K562 (cell line): ENCODE measurements around the gene MANEA. TPM values are rescaled to one million over a fixed set of nuclear protein-coding genes. Genes with fewer than 3 reads are reported as not detected.

ENCODE experiments used
- CBFB ChIP-seq: sonication (generic); formaldehyde crosslinking; IDR thresholded peaks from 2 replicates; pipeline ENCODE4 v1.4.0; 2020; ENCODE audit warnings: mild to moderate bottlenecking, missing genetic modification reagents
- E2F4 ChIP-seq: sonication (generic); formaldehyde crosslinking; IDR thresholded peaks from 2 replicates; pipeline ENCODE4 v1.8.0; 2022; ENCODE audit warnings: mild to moderate bottlenecking, low read depth, missing genetic modification reagents
- EP300 ChIP-seq: IDR thresholded peaks from 2 replicates; pipeline ENCODE4 v1.6.1; 2012; ENCODE audit warnings: low read length, improper control_type of control experiment
- EZH2 ChIP-seq: IDR thresholded peaks from 2 replicates; pipeline ENCODE4 v1.6.1; 2012; ENCODE audit warnings: low read depth, mild to moderate bottlenecking, inconsistent platforms, low read length, borderline replicate concordance
- HNRNPH1 ChIP-seq: fragments of 200-400 bp; formaldehyde crosslinking; optimal IDR thresholded peaks from 2 replicates; pipeline ENCODE3; 2017; ENCODE audit warnings: low read depth, mild to moderate bottlenecking, low read length, moderate library complexity
- HNRNPLL ChIP-seq: fragments of 200-400 bp; formaldehyde crosslinking; IDR thresholded peaks from 2 replicates; pipeline ENCODE4 v1.6.1; 2017; ENCODE audit warnings: low read length, low read depth, mild to moderate bottlenecking; ENCODE audit not compliant: poor library complexity, severe bottlenecking
- IRF9 ChIP-seq: fragments of 450-650 bp; IDR thresholded peaks from 2 replicates; pipeline ENCODE4 v1.6.1; 2016; ENCODE audit warnings: missing biosample characterization, missing genetic modification characterization
- MEIS2 ChIP-seq: fragments of 450-650 bp; IDR thresholded peaks from 2 replicates; pipeline ENCODE4 v1.6.1; 2014; ENCODE audit warnings: mild to moderate bottlenecking; ENCODE audit not compliant: partially characterized antibody
- MTA3 ChIP-seq: fragments of 450-650 bp; formaldehyde crosslinking; IDR thresholded peaks from 2 replicates; pipeline ENCODE4 v1.6.1; 2017; ENCODE audit warnings: mild to moderate bottlenecking, borderline replicate concordance
- MYC ChIP-seq, 2 experiments: fragments of 250-450 bp in 1 of 2; sonication (Bioruptor Pico) in 1 of 2; IDR thresholded peaks; 2 replicates each; pipeline versions ENCODE4 v1.5.1 to v1.6.1; 2012 to 2021; ENCODE audit warnings: low read depth in 2 of 2, borderline replicate concordance in 1 of 2, improper control_type of control experiment in 1 of 2, low read length in 1 of 2, mild to moderate bottlenecking in 1 of 2, moderate library complexity in 1 of 2
- PRDM10 ChIP-seq: fragments of 450-650 bp; IDR thresholded peaks from 2 replicates; pipeline ENCODE4 v1.6.1; 2018; ENCODE audit not compliant: partially characterized antibody
- RBBP5 ChIP-seq: fragments of 200-600 bp; sonication (generic); IDR thresholded peaks from 2 replicates; pipeline ENCODE4 v1.6.1; 2012; ENCODE audit warnings: borderline replicate concordance, mild to moderate bottlenecking, low read length, control low read depth, inconsistent platforms; ENCODE audit not compliant: insufficient read depth, poor library complexity, severe bottlenecking
- SMAD1 ChIP-seq: fragments of 150-350 bp; IDR thresholded peaks from 2 replicates; pipeline ENCODE4 v1.6.1; 2014; ENCODE audit warnings: low read length, low read depth; ENCODE audit not compliant: partially characterized antibody
- STAT5A ChIP-seq: IDR thresholded peaks from 2 replicates; pipeline ENCODE4 v1.6.1; 2012; ENCODE audit warnings: low read length, inconsistent platforms, borderline replicate concordance
- STAT5B ChIP-seq: fragments of 250-450 bp; sonication (Bioruptor Pico); IDR thresholded peaks from 2 replicates; pipeline ENCODE4 v1.8.0; 2021; ENCODE audit warnings: mild to moderate bottlenecking, inconsistent platforms
- TCF7 ChIP-seq: sonication (generic); IDR thresholded peaks from 2 replicates; pipeline ENCODE4 v1.6.1; 2016; ENCODE audit warnings: antibody characterized with exemption, borderline replicate concordance
- THRAP3 ChIP-seq: fragments of 450-650 bp; IDR thresholded peaks from 2 replicates; pipeline ENCODE4 v1.6.1; 2016; ENCODE audit warnings: mild to moderate bottlenecking, inconsistent platforms, borderline replicate concordance
- XRCC5 ChIP-seq: fragments of 200-400 bp; formaldehyde crosslinking; IDR thresholded peaks from 2 replicates; pipeline ENCODE4 v1.6.1; 2017; ENCODE audit warnings: low read depth, mild to moderate bottlenecking, low read length
- ZNF217 ChIP-seq: sonication (generic); formaldehyde crosslinking; IDR thresholded peaks from 2 replicates; pipeline ENCODE4 v1.8.0; 2022; ENCODE audit warnings: mild to moderate bottlenecking, missing genetic modification reagents
- ZNF311 ChIP-seq: fragments of 250-450 bp; sonication (Bioruptor Pico); IDR thresholded peaks from 2 replicates; pipeline ENCODE4 v1.4.0; 2020; ENCODE audit warnings: mild to moderate bottlenecking, moderate library complexity
- ZNF766 ChIP-seq: fragments of 200-800 bp; sonication (Bioruptor generic); conservative IDR thresholded peaks from 2 replicates; pipeline ENCODE4 v1.6.1; 2016; ENCODE audit warnings: missing genetic modification characterization, missing compliant biosample characterization
- polyA plus RNA-seq, 8 experiments: library from polyadenylated mRNA; depleted of rRNA in 4 of 8; stranded (reverse) in 5 of 8; unstranded in 3 of 8; fragments of >200 nt; fragmentation: Nextera tagmentation in 2 of 8; fragmentation: Illumina TruSeq in 1 of 8; extraction: Ambion mirVana in 2 of 8; extraction: Trizol in 1 of 8; gene quantifications; 2 replicates each; pipeline versions ENCODE4 v1.2.1 to v1.2.3, GENCODE V29; 2011 to 2014; ENCODE audit warnings: inconsistent platforms in 1 of 8, missing spikeins in 1 of 8
- total RNA-seq, 7 experiments: library from RNA; depleted of rRNA in 6 of 7; stranded (reverse); fragments of >200 nt in 6 of 7; fragmentation: Illumina TruSeq in 2 of 7; extraction: Trizol in 2 of 7; gene quantifications; 2 replicates each; pipeline versions ENCODE4 v1.2.1 to v1.2.3, GENCODE V29; 2011 to 2021; ENCODE audit warnings: low replicate concordance in 1 of 7

Gene MANEA
- total and polyA plus RNA-seq, 9 of the 15 experiments (the other 6 are each of a cell fraction or from before 2014, with no cell fraction given): 4.8 to 16.1 (median 11.4) TPM

GRCh38 chr6:95577304-95578105, at the start of gene MANEA (continued):
- TF ChIP-seq STAT5B (CRISPR knock-in tag) (no peak), MEIS2 (peak; percentile 21), PRDM10 (peak; percentile 17), TCF7 (no peak), HNRNPH1 (no peak), IRF9 (tag) (no peak), XRCC5 (no peak), MTA3 (0 out of 2 replicates have a peak, but pooled peaks have one; percentile 5), MYC (IDR thresholded peaks at IDR 0.05; ENCODE audit: low read depth, low read length) (peak; percentile 82), MYC (CRISPR knock-in tag; IDR thresholded peaks at IDR 0.05; ENCODE audit: borderline replicate concordance, low read depth) (no peak), SMAD1 (peak; percentile 52), HNRNPLL (peak; percentile 31), EZH2 (no peak), THRAP3 (no peak), E2F4 (CRISPR knock-in tag) (no peak), ZNF217 (CRISPR knock-in tag) (no peak), ZNF311 (CRISPR knock-in tag) (no peak), STAT5A (no peak), CBFB (CRISPR knock-in tag) (no peak), ZNF766 (CRISPR knock-in tag) (0 out of 2 replicates have a peak, but pooled peaks have one; percentile 32), RBBP5 (peak; percentile 97), EP300 (no peak)
